ENCODE results near the gene KIAA0319L.
"Not testable (repeated sequence)": the region's sequence is repeated elsewhere in the genome, so short reads cannot be mapped to it uniquely, and the experiment has no call there.

The KIAA0319L gene

GRCh38 chr1:35481229-35481628 lies 76.0 kb downstream of the KIAA0319L start:
- no peak for DNase-seq

GRCh38 chr1:35477870-35478269 lies 79.3 kb downstream of the KIAA0319L start:
- no peak for DNase-seq

GRCh38 chr1:35475856-35476674 lies 81.1 kb downstream of the KIAA0319L start:
- no peak for DNase-seq

DNA sequence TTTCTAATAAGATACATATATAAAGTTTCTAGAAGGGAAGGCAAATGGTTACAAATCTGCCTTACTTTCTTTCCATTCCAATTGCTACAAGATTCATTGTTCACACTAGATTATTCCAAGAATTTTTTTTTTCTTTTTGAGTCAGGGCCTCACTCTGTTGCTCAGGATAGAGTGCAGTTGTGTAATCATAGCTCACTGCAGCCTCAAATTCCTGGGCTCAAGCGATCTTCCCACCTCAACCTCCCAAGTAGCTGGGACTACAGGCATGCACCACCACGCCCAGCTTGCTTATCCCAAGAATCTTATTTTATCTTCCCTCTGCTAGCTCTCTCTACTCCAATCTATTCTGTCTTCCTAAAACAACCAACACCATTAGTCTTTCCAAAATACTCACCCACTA lies 81.8 kb downstream of the KIAA0319L start:
- no peak for DNase-seq

- not testable (repeated sequence) for DNase-seq
Measured at GRCh38 chr1:35473216-35473615, 84.0 kb downstream of the KIAA0319L start.

GRCh38 chr1:35470977-35471613 lies 86.1 kb downstream of the KIAA0319L start:
- no peak for DNase-seq

DNA sequence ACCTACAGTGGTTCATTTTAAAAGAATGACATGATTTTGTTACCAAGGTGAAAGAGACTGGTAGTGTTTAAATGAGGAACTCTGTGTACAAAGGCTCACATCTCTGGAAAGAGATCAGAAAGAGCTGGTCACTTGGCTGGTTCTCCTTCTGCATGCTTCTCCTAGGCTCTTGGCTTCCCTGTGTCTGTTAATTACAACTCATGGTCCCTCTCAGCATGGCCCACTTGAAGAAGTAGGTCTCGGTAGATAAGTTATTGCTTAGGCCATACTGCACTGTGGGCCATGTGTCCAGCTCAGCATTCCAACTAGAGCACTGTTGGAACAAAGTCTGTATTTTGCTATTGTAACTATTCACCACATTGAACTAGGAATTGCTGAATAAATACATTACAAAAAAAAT lies 91.1 kb downstream of the KIAA0319L start:
- no peak for DNase-seq

DNA sequence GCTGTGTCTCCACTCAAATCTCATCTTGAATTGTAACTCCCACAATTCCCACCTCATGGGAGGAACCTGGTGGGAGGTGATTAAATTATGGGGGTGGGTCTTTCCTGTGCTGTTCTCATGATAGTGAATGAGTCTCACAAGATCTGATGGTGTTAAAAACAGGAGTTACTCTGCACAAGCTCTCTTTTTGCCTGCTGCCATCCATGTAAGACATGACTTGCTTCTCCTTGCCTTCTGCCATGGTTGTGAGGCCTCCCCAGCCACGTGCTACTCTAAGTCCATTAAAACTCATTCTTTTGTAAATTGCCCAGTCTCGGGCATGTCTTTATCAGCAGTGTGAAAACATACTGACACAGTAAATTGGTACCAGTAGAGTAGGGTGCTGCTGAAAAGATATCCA lies 93.5 kb downstream of the KIAA0319L start:
- not testable (repeated sequence) for DNase-seq

GRCh38 chr1:35463232-35463631 lies 94.0 kb downstream of the KIAA0319L start:
- no peak for DNase-seq

DNA sequence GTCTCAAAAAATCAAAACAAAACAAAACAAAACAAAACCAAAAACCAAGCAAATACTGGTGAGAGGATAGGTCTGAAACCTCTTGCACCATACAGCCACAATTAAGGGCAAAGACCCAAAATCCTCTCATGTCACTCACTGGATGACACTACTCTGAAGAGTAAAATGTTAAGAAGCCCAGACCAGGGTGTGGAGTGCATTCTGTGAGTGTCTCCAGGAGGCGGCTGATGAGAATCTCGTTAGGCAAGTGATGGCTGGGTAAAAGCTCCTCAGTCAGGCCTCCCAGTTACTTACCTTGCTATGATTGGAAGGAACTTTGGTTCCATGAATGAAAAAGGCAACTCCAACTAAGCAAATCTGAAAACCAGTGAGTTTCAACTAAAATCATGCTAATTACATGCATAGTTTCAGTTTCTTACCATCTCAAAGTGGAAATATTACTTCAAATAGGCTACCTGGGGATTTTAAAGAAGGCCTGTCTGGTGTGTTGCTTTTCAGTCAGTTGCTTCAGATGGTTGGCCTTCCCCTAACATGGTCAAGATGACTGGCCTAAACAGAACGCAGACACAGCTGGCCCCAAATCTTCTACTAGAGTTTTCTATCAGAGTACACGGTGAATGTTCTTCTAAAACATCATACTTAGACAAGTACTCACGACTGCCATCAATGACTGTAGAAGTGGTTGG lies 95.1 kb downstream of the KIAA0319L start:
- DNase-seq: no peak

DNA sequence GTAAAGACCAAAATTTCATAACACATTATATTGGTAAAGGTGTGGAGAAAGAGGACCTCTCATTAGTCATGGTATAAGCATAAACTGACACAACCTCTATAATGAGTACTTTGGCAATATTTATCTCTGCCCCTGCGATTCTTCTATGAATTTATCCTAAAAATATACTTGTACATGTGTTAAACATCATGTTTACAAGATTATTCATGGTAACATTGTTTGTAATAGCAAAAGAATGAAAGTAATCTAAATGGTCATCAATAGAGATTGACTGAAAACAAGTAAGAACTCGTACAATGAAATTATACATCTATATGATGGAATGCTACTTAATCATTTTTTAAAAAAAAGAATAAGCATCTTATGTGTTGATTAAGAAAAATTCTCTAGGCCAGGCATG lies 96.4 kb downstream of the KIAA0319L start:
- DNase-seq: no peak

DNA sequence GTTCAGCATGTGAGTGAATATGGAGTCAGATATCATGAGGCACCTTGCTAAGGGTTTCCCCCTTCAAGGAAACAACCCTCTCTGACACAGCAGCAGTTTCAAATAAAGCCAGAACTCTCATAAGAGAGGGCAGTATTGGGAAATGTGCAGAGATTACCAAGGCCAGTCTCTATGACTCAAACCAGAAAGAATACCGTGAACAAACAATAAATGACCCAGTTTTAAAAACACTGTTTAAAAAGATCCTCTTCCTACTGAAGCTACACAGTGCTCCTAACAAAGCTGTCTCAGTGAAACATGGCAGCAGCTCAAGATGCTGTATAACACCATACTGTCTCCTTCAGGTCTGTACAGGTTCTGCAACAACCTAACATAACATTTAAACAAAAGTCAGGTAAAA lies 102.6 kb downstream of the KIAA0319L start:
- no peak for DNase-seq

DNA sequence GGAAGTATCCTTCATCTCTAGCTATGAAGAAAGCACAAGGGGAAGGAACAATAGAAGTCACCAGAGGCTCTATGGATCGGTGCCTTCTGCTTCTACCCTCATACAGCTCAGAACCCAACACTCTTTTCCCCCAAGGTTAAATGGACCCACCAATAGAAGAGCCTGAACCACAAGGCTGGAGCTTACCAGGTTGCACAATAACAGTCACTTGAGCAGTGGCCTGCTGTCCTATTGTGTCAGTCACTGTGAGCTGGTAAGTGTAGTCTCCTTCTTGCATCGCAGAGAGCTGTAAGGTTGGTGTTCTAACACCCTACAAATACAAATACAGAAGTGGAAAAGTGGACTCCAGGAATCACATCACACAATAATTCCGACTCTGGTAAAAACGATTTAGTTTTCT lies 103.0 kb downstream of the KIAA0319L start:
- no peak for DNase-seq

GRCh38 chr1:35453031-35453430 lies 104.2 kb downstream of the KIAA0319L start:
- DNase-seq: no peak

- DNase-seq: no peak
Measured at GRCh38 chr1:35452106-35452774, 105.0 kb downstream of the KIAA0319L start.

GRCh38 chr1:35451125-35451528 lies 106.1 kb downstream of the KIAA0319L start:
- peak; percentile 86 to 87 for DNase-seq

DNA sequence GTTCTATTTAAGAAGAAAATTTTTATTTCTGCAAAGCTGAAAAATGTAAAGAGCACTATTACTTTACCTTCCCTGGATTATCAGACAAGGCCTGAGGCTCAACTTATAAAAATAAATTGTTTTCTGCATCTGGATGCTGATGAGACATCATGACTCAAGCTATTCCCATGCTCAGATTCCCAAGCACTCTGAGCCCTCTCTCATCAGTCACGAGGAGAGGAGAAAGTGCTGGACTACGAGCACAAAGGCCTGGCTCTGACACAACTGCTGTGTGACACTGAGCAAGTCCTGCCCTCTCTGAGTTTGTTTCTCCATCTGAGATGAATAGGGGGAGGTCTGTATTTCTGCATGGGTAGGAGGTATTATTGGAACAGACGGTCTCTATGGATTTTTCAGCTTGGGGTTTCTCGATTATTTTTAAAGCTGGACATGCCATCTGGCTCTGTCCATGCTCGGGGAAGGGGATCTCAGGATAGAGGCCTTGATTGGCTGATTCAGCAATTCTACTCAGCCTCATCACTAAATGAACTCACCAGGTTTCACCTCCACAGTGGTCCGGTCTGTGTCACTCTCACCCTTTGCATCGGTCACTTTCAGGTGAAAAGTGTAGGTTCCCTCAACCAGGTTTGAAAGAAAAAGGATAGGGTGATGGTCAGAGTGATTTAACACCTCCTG lies 107.7 kb downstream of the KIAA0319L start:
- no peak for DNase-seq

GRCh38 chr1:35448344-35448801 lies 108.8 kb downstream of the KIAA0319L start:
- DNase-seq: no peak

GRCh38 chr1:35447278-35447677 lies 109.9 kb downstream of the KIAA0319L start:
- DNase-seq: no peak

GRCh38 chr1:35444519-35444774 lies 112.8 kb downstream of the KIAA0319L start:
- no peak for DNase-seq

- no peak for DNase-seq
Measured at GRCh38 chr1:35443768-35444518, 113.3 kb downstream of the KIAA0319L start.

- DNase-seq: peak; percentile 56 to 63
Measured at GRCh38 chr1:35442734-35443133, 114.5 kb downstream of the KIAA0319L start.

All from activated T-cell treated with anti-CD3 and anti-CD28 coated beads, Interleukin-2, amount 50 U/mL, for 48 hours (primary cell).